ENCODE data around the gene ADAMTS8.
"Not testable (repeated sequence)": the region's sequence is repeated elsewhere in the genome, so short reads cannot be mapped to it uniquely, and the experiment has no call there.

Gene ADAMTS8

GRCh38 chr11:130438401-130439159, 10.2 kb upstream of the ADAMTS8 start:
- not testable (repeated sequence) for DNase-seq

GRCh38 chr11:130437848-130438247, 9.4 kb upstream of the ADAMTS8 start:
- DNase-seq: no peak

GRCh38 chr11:130436171-130436570, 7.8 kb upstream of the ADAMTS8 start:
- no peak for DNase-seq

- no peak for DNase-seq
Observed at GRCh38 chr11:130435671-130436070, 7.3 kb upstream of the ADAMTS8 start.

GRCh38 chr11:130434521-130435223, 6.3 kb upstream of the ADAMTS8 start:
- peak; percentile 80 to 88 (median 87) for DNase-seq

GRCh38 chr11:130433357-130433756, 4.9 kb upstream of the ADAMTS8 start:
- no peak for DNase-seq

GRCh38 chr11:130431801-130432200, 3.4 kb upstream of the ADAMTS8 start:
- no peak for DNase-seq

- peak; percentile 73 to 76 (median 74) for DNase-seq
Observed at GRCh38 chr11:130431331-130431773, 2.9 kb upstream of the ADAMTS8 start.

GRCh38 chr11:130429983-130430382, 1.6 kb upstream of the ADAMTS8 start:
- DNase-seq: no peak

GRCh38 chr11:130429120-130429681, 792 bp upstream of the ADAMTS8 start:
- no peak for DNase-seq

- DNase-seq: peak in 1 of 3 donors; percentile 49
Observed at GRCh38 chr11:130427581-130428315, 661 bp downstream of the ADAMTS8 start.

GRCh38 chr11:130426837-130427341, 1.5 kb downstream of the ADAMTS8 start:
- no peak for DNase-seq

- DNase-seq: no peak
Observed at GRCh38 chr11:130426223-130426836, 2.1 kb downstream of the ADAMTS8 start.

GRCh38 chr11:130425156-130425555, 3.3 kb downstream of the ADAMTS8 start:
- DNase-seq: no peak

GRCh38 chr11:130424613-130425140, 3.7 kb downstream of the ADAMTS8 start:
- no peak for DNase-seq

- no peak for DNase-seq
Observed at GRCh38 chr11:130423541-130424142, 4.8 kb downstream of the ADAMTS8 start.

- no peak for DNase-seq
Observed at GRCh38 chr11:130422251-130422995, 6.0 kb downstream of the ADAMTS8 start.

- DNase-seq: no peak
Observed at GRCh38 chr11:130421697-130422096, 6.7 kb downstream of the ADAMTS8 start.

GRCh38 chr11:130421199-130421585, 7.2 kb downstream of the ADAMTS8 start:
- DNase-seq: no peak

GRCh38 chr11:130420478-130421198, 7.8 kb downstream of the ADAMTS8 start:
- DNase-seq: peak; percentile 64 to 70 (median 70)

Measured in suppressor macrophage treated with lipopolysaccharide for 1 hour (primary cell).